HEK293T (cell line): ENCODE results near the gene ACLY.

Source experiments
- ARNT ChIP-seq: fragments of 450-650 bp; IDR thresholded peaks from 2 replicates; pipeline ENCODE4 v1.6.1; 2017; ENCODE audit warnings: mild to moderate bottlenecking
- BHLHE40 ChIP-seq: fragments of 450-650 bp; IDR thresholded peaks from 2 replicates; pipeline ENCODE4 v1.6.1; 2016; ENCODE audit warnings: mild to moderate bottlenecking, moderate library complexity, borderline replicate concordance
- CTBP1 ChIP-seq: fragments of 450-650 bp; IDR thresholded peaks from 2 replicates; pipeline ENCODE4 v1.6.1; 2016; ENCODE audit warnings: borderline replicate concordance
- FOXM1 ChIP-seq: fragments of 450-650 bp; IDR thresholded peaks from 2 replicates; pipeline ENCODE4 v1.6.1; 2017; ENCODE audit warnings: mild to moderate bottlenecking, borderline replicate concordance

- TF ChIP-seq ARNT (no peak), BHLHE40 (no peak), FOXM1 (no peak), CTBP1 (no peak)
Measured at GRCh38 chr17:41864836-41865595, 53.7 kb downstream of the ACLY start, which contains the start of gene KLHL11.
